ENCODE measurements around the gene SLC38A6.

The SLC38A6 gene

DNA sequence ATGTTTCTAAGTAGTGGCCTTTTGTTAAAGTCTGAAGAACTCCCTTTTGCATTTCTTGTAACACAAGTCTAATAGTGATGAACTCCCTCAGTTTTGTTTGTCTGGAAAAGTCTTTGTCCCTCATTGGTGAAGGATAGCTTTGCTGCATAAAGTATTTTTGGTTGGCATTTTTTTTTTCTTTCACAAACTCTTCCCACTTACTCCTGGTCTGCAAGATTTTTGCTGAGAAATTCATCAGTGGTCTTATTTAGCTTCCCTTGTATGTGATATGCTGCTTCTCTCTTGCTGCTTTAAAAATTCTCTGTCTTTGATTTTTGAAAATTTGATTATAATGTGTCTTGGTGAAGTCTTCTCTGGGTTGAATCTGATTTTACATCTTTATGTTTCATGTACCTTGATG lies 22.9 kb upstream of the SLC38A6 start:
- H3K4me2 ChIP-seq (ENCODE audit: low read depth, low read length, poor library complexity, severe bottlenecking) = no peak overlapping the region
- peaks cover 36% of the 10 kb centered on the region for H3K9me3 ChIP-seq (ENCODE audit: insufficient read depth, low read depth, low read length)
- no peak overlapping the region for H3K4me3 ChIP-seq (ENCODE audit: low read length, poor library complexity, severe bottlenecking)
- H3F3A ChIP-seq (ENCODE audit: low read depth) = no peaks in the 10 kb centered on the region
- H3K79me2 ChIP-seq (ENCODE audit: insufficient read depth, low read length) = peaks cover 6% of the 10 kb centered on the region
- H3K4me1 ChIP-seq (ENCODE audit: insufficient read depth, low read length, poor library complexity, severe bottlenecking) = peaks cover 7% of the 10 kb centered on the region
- no peaks in the 10 kb centered on the region for H4K20me1 ChIP-seq (ENCODE audit: insufficient read depth, low read length, poor library complexity, severe bottlenecking)
- no peak for TF ChIP-seq CTCF (conservative IDR thresholded peaks at IDR 0.05; ENCODE audit: low read length)
- no peak for TF ChIP-seq EZH2phosphoT487 (IDR thresholded peaks at IDR 0.05; ENCODE audit: borderline replicate concordance)
- no peak overlapping the region for H3K9ac ChIP-seq (ENCODE audit: low read depth, low read length, poor library complexity, severe bottlenecking)
- no peaks in the 10 kb centered on the region for H3K27me3 ChIP-seq (ENCODE audit: insufficient read depth, low read length, poor library complexity, severe bottlenecking)
- H2AFZ ChIP-seq (ENCODE audit: low read length) = no peak overlapping the region
- peaks cover 13% of the 10 kb centered on the region for H3K36me3 ChIP-seq (ENCODE audit: insufficient read depth, low read length)
- H3K9me2 ChIP-seq (replicated peaks; ENCODE audit: low read depth, low read length) = no peaks in the 10 kb centered on the region

GRCh38 chr14:60963761-60964160 lies 17.3 kb upstream of the SLC38A6 start:
- no peaks in the 10 kb centered on the region for H3K9me2 ChIP-seq (replicated peaks; ENCODE audit: low read depth, low read length)
- TF ChIP-seq CTCF (conservative IDR thresholded peaks at IDR 0.05; ENCODE audit: low read length) (no peak), EZH2phosphoT487 (IDR thresholded peaks at IDR 0.05; ENCODE audit: borderline replicate concordance) (no peak)
- peak overlapping the region; percentile 46 for H3K4me3 ChIP-seq (ENCODE audit: low read length, poor library complexity, severe bottlenecking)

DNA sequence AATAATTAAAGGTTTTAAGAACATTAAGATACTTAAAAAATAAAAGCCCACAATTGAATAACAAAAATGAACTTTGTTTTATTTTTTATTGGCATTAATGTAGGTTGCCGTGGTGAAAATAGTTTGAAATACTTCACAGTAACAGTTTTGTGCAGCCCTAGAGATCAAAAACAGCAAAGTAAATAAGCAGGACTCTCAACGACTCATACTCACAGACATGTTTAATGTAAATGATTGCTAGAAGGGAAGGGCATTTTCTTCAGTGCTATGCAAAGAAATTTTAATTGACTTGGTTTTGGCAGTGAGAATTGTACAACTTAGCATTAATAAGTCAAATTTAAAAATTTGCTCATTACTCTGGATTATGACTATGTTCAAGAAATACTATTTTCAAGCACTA lies 16.1 kb upstream of the SLC38A6 start:
- peaks cover 6% of the 10 kb centered on the region; the same call in 1 of the 2 replicates for H3F3A ChIP-seq (ENCODE audit: low read depth)
- H3K4me2 ChIP-seq (ENCODE audit: low read depth, low read length, poor library complexity, severe bottlenecking) = peak overlapping the region; percentile 54
- TF ChIP-seq EZH2phosphoT487 (IDR thresholded peaks at IDR 0.05; ENCODE audit: borderline replicate concordance) (no peak), CTCF (conservative IDR thresholded peaks at IDR 0.05; ENCODE audit: low read length) (no peak)

More at GRCh38 chr14:60963761-60964160, 17.3 kb upstream of the SLC38A6 start:
- no peaks in the 10 kb centered on the region for H4K20me1 ChIP-seq (ENCODE audit: insufficient read depth, low read length, poor library complexity, severe bottlenecking)
- H3F3A ChIP-seq (ENCODE audit: low read depth) = peaks cover 6% of the 10 kb centered on the region; the same call in 1 of the 2 replicates
- peaks cover 4% of the 10 kb centered on the region; the same call in 1 of the 2 replicates for H3K9me3 ChIP-seq (ENCODE audit: insufficient read depth, low read depth, low read length)
- H3K4me1 ChIP-seq (ENCODE audit: insufficient read depth, low read length, poor library complexity, severe bottlenecking) = peaks cover 36% of the 10 kb centered on the region
- H3K27me3 ChIP-seq (ENCODE audit: insufficient read depth, low read length, poor library complexity, severe bottlenecking) = no peaks in the 10 kb centered on the region
- peak overlapping the region; percentile 59 for H3K9ac ChIP-seq (ENCODE audit: low read depth, low read length, poor library complexity, severe bottlenecking)
- peak overlapping the region; percentile 54 for H3K4me2 ChIP-seq (ENCODE audit: low read depth, low read length, poor library complexity, severe bottlenecking)
- no peak overlapping the region for H2AFZ ChIP-seq (ENCODE audit: low read length)
- peaks cover 2% of the 10 kb centered on the region for H3K36me3 ChIP-seq (ENCODE audit: insufficient read depth, low read length)
- peaks cover 3% of the 10 kb centered on the region; the same call in 1 of the 2 replicates for H3K79me2 ChIP-seq (ENCODE audit: insufficient read depth, low read length)

More for the DNA sequence above, 16.1 kb upstream of the SLC38A6 start:
- Histone ChIP-seq H4K20me1 (ENCODE audit: insufficient read depth, low read length, poor library complexity, severe bottlenecking) (no peaks in the 10 kb centered on the region), H3K4me1 (ENCODE audit: insufficient read depth, low read length, poor library complexity, severe bottlenecking) (peaks cover 36% of the 10 kb centered on the region), H3K9ac (ENCODE audit: low read depth, low read length, poor library complexity, severe bottlenecking) (no peak overlapping the region), H3K27me3 (ENCODE audit: insufficient read depth, low read length, poor library complexity, severe bottlenecking) (no peaks in the 10 kb centered on the region), H3K9me2 (replicated peaks; ENCODE audit: low read depth, low read length) (no peaks in the 10 kb centered on the region), H3K79me2 (ENCODE audit: insufficient read depth, low read length) (peaks cover 3% of the 10 kb centered on the region; the same call in 1 of the 2 replicates), H2AFZ (ENCODE audit: low read length) (no peak overlapping the region), H3K4me3 (ENCODE audit: low read length, poor library complexity, severe bottlenecking) (no peak overlapping the region), H3K36me3 (ENCODE audit: insufficient read depth, low read length) (peaks cover 2% of the 10 kb centered on the region; the same call in 1 of the 2 replicates), H3K9me3 (ENCODE audit: insufficient read depth, low read depth, low read length) (no peaks in the 10 kb centered on the region)

Data from Loucy (cell line).